A549 (cell line): ENCODE results near the gene ECT2.

ENCODE experiments used
- CEBPB ChIP-seq, 2 experiments: fragments of >200 bp in 1 of 2; sonication (Bioruptor Twin) in 1 of 2; formaldehyde crosslinking in 1 of 2; IDR thresholded peaks; 2 replicates each; pipeline ENCODE4 v1.6.1; 2012 to 2016
- CTCF ChIP-seq: fragments of >200 bp; sonication (Bioruptor Twin); formaldehyde crosslinking; IDR thresholded peaks from 3 replicates; pipeline ENCODE4 v1.5.1; 2016
- HMGXB4 ChIP-seq: fragments of 250-450 bp; sonication (Bioruptor Pico); IDR thresholded peaks from 2 replicates; pipeline ENCODE4 v1.5.0; 2021; ENCODE audit warnings: mild to moderate bottlenecking, moderate library complexity, borderline replicate concordance
- HOXA7 ChIP-seq: fragments of 250-450 bp; sonication (Bioruptor Pico); IDR thresholded peaks from 2 replicates; pipeline ENCODE4 v1.5.0; 2020; ENCODE audit warnings: mild to moderate bottlenecking, moderate library complexity
- MAX ChIP-seq: IDR thresholded peaks from 2 replicates; pipeline ENCODE4 v1.6.1; 2012
- MAZ ChIP-seq: fragments of 150-350 bp; IDR thresholded peaks from 2 replicates; pipeline ENCODE4 v1.6.1; 2014; ENCODE audit warnings: antibody characterized with exemption, low read depth, low read length, borderline replicate concordance
- PBX3 ChIP-seq: IDR thresholded peaks from 2 replicates; pipeline ENCODE4 v1.6.1; 2012
- USF2 ChIP-seq: fragments of 450-650 bp; IDR thresholded peaks from 2 replicates; pipeline ENCODE4 v1.6.1; 2014; ENCODE audit warnings: antibody characterized with exemption

GRCh38 chr3:172803489-172803888 is 53.0 kb downstream of the ECT2 start:
- no peak for TF ChIP-seq HOXA7 (CRISPR knock-in tag)
- no peak for TF ChIP-seq HMGXB4 (CRISPR knock-in tag)
- TF ChIP-seq CEBPB (IDR thresholded peaks at IDR 0.05): no peak
- TF ChIP-seq CTCF: no peak
- no peak for TF ChIP-seq MAX
- no peak for TF ChIP-seq USF2
- no peak for TF ChIP-seq MAZ
- TF ChIP-seq PBX3: no peak
